ENCODE results near the gene CYGB. TPM values are rescaled to one million over a fixed set of nuclear protein-coding genes. Genes with fewer than 3 reads are reported as not detected.
A peak's percentile ranks its signal among the peaks of the same experiment; 100 is the strongest.
"Not testable (repeated sequence)": the region's sequence is repeated elsewhere in the genome, so short reads cannot be mapped to it uniquely, and the experiment has no call there.

CYGB gene
- total RNA-seq, 1 donor from 2014 or later = 12.2 TPM

DNA sequence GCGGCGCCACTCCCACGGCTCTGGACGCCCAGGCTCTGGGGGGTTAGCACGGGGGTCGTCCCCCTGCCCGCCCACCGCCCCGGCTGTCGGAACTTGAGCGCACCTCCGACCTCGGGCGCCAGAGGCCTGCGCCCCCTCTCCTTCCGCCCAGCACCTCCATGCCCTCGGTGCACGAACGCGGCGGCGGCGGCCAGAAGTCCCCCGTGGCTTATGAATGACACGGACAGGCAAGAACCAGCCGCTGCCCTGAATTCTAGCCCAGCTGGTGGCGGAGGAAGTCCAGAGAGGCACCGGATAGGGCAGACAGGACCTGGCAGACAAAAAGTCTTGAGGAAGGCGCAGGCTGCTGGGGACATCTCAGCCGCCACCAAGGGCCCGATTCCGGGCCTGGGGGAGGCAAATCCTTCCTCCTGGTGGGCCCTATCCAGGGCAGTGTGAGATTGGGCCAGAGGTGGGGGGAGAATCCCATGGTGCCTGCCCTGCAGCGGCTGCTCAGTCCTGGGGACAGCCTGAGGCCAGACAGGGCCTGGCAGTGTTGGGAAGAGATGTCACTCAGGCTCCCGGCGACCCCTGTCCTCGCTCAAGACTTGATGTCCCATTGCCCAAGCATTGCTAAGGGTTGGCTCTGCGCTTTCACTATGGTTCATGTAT lies 897 bp upstream of the CYGB start:
- DNase-seq = no peak

DNA sequence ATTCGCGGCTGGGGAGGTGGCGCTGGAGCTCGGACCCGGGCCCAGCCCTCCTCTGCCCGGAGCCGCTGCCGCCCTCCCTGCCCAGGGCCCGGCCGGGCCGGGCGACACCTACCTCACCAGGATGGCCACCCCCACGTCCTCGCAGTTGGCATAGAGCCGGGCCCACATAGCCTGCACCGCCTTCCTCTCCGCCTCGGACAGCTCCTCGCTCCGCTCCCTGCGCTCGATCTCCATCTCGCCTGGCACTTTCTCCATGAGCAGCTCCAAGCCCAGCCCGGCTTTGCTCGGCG lies 276 bp downstream of the CYGB start:
- DNase-seq = no peak

DNA sequence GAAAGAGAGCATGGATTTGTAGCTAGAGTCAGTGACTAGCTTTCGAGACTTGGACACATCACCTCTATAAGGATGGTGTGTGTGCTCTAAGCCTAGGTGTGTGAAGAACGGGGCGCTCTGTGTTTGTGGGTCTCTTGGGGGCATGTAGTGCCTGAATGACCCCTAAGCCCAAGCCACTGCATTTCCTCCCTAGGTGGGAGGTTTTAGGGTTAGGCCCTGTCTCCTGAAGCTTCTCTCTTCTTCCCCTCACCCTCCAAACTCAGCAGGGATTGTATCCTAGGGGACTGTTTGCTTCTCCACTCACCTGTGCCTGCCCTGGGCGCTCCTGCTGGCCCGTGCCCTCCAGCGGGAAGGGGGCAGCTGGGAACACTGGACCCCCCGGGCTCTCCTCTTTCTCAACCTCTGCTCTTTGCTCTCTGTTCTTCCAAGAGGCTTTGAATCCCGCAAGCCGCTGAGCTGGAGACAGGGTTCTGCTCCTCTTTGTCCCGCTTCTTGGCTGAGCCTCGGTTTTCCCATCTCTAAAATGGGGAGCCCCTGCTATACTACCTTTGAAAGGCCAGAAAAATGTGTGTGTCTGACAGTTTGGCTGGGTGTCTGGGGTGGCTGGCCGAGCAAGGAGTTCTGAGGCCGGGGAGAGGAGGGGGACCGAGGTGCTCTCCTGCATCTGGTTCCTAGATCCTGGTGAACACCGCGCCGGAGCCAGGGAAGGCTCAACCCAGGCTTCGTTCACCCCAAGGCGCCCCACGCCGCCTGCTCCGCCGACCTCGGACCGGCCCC lies 810 bp downstream of the CYGB start:
- no peak for DNase-seq

DNA sequence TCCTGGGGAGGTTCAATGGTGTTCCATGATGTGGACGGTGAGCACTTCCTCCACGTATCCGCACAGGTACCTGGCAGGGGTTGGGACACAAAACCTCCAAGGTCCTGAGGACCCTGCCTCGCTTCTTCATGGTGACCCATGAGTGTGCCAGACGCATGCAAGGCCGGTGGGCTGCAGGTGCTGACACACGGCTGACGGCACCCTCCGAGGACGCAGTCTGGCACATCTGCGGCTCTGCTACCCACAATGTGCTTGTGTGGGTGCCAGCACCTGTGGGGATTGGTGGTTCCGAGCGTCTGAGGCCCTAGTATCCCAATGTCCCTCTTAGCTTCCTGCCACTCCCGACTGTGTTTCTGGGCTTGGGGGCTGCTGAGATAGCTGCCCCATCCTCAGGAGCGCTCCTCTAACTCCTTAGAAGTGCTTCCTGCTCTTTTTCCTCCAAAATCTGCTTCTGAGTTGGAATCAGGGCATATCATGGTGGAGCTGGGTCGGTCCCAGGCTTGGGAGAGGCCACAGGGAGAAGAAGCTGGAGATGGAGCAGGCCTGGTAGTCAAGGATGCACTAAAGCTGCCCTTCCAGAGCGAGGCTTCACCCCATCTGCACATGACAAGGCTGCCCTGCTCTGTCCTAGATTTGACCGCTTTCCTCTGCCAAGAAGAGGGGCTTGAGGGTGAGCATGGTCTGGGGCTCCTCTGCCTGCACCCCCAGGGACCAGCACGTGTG lies 1.6 kb downstream of the CYGB start:
- no peak for DNase-seq

DNA sequence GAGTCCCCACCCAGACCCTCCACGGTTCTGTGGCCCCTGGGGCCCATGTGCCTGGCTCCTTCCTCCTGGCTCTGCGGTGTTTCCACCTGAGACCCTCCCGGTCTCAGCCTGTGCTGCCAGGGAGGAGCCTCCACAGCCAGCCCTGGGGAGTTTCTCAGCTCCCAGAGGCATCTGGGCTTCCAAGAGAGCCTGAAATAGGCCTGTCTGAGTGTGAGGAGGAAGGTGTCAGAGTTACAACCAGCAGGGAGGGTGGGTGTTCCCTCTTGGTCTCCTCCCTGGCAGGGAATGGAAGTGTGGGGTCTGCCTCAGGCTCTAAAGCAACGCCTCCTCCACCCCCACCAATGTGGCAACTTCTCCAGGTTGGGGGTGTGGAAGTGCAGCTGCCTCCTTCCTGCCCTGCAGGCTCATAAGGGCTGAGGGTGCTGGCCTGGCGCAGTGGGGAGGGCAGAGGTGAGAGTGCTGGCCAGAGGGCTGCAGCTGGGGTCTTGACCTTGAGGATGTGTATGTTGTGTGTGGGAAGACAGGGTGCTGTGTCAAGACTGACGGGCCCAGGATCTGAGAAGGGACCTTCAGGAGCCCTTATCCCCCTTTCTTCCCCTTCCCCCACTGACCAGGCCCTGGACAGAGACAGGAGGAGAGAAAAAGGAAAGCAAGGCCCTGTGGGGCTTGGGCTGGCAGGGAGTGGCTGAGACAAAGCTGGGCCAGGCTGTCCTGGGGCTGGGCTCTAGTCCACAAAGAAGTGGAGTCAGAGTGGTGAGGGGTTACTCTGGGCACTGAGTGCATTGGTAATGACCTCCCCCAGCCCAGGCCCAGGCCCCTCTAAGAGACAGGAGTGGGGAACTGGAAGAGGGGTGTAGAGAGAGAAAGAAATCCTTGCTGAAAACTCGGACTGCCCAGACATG lies 2.4 kb downstream of the CYGB start:
- DNase-seq = no peak

DNA sequence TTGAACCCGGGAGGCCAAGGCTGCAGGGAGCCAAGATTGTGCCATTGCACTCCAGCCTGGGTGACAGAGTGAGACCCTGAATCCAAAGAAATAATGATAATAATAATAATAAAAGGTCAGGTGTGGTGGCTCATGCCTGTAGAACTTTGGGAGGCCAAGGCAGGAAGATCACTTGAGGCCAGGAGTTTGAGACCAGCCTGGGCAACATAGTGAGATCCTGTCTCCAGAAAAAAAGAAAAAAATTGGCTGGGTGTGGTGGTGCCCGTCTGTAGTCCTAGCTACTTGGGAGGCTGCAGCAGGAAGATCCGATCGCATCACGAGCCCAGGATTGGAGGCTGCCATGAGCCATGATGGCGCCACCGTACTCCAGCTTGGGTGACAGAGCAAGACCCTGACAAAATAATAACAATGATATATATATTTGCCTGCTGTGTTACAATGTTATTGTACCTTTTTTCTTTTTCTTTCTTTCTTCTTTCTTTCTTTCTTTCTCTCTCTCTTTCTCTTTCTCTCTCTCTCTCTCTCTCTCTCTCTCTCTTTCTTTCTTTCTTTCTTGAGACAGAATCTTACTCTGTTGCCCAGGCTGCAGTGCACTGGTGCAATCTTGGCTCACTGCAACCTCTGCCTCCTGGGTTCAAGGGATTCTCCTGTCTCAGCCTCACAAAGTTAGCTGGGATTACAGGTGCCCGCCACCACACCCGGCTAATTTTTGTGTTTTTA lies 3.7 kb downstream of the CYGB start:
- not testable (repeated sequence) for DNase-seq

DNA sequence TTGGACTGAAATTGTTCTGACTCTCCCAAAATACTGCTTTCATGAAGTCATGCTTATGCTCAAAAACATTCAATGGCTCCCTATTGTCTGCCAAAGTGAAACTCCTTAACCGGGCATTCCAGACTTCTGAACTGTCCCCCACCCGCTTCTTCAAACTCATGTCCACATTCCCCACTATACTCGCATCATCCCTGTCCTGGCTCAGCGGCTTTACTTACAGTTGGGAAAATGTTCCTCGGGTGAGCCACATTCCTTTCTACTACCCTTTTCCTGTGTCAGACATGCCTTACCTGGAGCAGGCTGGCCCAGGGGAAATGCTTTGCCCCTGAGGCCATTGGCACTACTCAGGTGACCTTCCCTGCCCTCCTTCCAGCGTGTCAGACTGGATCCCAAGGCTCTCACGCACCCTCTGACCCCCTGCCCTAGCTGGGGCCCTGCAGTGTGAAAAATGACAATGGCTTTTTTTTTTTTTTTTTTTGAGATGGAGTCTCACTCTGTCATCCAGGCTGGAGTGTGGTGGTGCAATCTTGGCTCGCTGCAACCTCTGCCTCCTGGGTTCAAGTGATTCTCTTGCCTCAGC lies 5.3 kb downstream of the CYGB start:
- no peak for DNase-seq

DNA sequence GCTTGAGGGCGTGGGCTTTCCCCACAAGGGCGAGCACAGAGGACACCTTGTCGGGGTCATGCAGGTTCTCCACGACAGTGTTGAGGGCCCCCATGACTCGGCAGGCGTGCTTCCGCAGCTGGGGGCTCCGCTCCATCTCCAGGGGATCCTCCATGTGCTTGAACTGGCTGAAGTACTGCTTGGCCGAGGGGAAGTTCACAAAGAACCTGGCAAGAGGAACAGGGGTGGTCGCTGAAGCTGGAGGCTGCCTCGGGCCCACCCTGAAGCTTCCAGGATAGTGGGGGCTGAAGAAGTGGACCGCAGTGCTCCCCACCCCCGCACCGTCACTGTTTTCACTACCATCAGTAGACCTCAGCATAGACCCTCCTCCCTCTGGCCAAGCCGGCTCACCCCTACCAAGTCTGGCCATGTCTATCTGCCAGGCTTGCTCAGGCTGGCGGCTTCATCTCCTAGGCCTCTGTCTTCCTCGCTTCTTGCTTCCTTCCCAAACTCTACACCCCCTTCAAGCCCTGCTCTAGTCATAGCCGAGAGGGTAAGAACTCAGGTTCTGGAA lies 5.9 kb downstream of the CYGB start:
- no peak for DNase-seq

DNA sequence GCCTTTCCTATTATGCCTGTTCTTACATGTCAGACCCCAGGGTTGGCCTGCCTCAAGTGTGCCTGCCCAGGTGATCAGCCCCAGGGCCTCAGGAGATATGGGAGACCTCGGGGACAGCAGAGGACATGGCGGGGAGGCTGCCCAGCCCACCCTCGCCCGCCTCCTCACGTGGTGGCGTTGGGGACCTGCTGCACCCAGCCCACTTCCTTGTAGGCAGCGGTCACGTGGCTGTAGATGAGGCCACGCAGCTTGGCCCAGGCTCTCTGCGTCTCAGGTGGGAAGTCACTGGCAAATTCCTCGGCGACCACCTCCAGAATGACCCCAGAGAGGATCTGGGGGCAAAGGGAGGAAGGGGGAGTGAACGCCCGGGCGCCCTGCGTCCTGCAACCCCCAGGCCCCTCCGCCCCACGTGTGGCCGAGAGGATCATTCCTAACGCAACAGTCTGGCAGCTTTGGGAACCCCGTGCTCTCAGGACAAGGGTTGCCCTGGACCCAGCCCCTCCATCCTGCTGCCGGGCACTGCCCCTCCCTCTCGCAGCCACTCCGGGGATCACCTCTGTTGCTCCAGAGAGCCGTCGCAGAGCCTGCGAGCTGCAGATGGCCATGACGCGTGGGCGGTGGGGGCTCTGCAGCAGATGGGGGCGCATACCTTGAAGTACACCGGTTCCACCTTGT lies 6.6 kb downstream of the CYGB start:
- no peak for DNase-seq

DNA sequence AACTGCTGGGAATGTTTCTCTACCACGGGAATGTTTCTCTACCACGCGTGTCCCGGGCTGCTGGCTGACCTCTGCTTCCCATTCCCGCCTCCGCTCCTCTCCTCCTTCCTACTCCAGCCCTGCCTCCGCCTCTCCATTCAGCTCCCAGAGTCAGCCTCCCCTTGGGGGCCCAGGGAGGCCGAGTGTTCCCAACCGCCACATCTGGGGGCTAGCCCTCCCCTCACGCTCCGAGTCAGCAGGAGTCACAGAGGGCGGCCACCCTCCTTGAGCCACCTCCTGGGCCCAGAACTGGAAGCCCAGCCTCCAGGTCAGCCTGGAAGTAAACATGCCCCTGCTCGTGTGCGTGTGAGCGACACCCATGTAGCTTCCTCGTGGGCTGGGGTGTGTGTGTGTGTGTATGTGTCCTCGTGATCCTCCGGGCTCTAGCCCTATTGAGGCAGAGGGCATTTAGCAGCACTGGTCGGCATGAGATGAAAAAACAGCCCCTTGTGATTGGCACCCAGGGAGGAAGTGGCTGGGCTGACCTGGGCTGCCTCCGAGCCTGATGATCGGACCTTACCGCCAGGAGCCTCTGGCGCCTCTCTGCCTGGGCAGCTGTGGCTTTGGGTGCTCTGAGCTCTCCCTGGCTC lies 7.3 kb downstream of the CYGB start:
- peak; percentile 81 for DNase-seq

DNA sequence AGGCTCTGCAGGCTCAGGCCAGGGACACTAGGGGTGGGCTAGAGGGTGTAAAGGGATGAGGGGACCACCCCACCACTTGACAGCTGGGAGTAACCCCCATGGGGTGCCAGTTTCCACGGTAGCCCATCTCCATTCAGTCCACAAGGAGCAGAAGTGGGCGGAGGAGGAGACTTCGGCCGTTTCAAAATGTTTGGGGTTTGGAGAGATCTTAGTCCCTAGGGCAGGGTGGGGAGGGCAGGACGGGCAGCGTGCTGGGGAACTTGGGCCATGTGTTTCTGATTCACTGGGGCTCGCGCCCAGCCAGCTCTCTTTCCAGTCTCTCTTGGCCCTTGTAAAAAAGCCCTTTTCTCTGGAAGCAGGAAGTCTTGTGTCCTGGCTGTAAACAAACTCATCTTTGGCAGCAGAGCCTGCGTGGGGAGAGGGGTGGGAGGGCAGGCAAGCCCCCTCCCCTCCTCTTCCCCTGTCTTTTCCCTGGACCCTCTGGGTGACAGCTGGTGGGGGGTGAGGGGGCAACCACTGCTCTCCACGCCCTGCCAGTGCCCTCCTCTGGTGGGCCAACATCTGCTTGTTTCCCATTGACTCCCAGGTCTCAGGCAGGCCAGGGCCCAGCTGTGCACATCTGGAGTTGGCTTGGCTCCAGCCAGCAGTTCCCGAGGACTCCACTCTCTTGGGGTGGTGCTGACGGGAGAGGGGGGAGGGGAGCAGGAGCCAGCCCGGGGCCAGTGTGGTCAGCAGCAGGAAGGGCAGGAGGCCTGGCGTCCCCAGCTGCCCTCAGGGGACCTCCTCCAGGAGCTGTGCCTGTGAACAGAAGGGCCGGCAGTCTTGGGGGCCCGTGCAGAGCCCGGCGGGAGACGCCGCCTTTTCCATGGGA lies 8.1 kb downstream of the CYGB start:
- peak; percentile 94 for DNase-seq

DNA sequence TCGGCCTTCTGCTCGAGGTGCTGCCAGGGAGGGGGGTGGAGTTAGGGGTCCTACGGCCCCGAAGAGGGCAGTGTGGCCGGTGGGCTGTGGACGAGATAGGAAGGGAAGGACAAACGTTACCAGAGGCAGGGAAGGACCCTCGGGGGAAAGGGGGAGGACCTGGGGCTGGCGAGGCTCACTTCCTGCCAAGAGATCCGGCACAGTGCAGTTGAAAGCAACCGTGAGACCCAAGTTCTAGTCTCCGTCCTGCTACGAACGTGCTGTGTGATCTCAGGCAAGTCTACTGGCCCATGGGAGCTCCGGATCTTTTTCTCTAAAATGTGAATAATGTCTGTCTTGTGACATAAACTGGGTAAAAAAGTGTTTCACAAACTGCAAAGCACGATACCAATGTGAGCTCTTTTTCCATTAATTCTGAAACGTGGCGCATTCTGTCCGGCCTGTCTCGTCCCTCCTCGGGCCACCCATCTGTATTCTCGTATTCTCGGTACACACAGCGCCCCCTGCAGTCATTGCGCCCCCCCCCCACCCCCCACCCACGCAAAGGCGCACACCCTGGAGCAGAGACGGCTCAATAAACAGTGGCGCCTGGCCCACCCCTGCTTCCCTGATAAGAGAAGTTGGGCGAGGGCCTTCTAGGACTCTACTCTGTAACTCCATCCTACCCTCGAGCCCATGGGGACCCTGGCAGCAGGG lies 8.8 kb downstream of the CYGB start:
- DNase-seq = no peak

DNA sequence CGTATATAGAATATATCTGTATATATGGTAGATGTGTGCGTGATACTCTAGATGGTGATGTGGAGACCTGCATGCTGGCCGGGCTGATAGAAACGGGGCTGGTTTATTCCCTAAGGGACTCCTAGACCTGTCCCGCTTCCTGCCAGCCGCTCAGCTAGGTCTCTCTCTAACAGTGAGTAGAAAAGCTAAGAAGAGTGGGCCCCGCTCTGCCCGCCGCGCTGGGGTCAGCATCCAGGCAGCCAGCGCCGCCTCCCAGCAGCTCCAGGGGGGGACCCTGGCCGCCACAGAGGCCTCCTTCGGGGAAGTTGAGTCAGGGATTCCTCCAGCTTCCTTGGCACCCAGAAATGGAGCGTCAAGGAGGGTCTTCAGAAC lies 9.4 kb downstream of the CYGB start:
- no peak for DNase-seq

DNA sequence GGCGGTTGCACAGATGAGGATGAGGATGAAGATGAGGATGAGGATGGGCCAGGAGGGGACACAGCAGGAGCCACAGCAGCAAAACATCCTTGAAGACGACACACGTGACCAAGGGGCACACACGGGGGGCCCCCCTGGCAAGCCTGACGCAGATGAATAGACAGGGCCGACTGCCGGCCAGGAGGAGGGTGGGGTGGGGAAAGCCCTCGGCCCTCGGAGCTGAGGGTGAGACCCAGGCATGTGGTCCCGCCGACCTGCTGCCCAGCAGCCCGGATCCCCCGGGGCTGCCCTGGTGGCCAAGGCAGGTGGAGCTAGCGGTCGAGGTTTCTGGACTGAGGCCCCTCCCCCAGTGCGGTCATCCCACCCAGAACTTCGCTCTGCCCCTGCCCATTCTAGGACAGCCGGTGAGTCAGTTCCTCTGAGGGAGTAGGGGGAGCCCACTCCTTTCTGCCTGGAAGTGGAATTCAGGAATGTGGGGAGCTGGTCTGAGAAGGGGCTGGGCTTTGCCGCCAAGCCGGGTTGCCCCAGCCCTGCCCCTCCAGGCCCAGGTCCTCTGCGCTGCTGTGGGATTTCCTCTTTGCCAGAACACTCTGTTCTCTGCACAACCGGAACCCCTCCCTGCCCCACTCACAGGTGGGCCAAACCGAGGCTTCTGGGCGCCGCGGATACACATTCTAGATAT lies 9.9 kb downstream of the CYGB start:
- DNase-seq = peak; percentile 56

DNA sequence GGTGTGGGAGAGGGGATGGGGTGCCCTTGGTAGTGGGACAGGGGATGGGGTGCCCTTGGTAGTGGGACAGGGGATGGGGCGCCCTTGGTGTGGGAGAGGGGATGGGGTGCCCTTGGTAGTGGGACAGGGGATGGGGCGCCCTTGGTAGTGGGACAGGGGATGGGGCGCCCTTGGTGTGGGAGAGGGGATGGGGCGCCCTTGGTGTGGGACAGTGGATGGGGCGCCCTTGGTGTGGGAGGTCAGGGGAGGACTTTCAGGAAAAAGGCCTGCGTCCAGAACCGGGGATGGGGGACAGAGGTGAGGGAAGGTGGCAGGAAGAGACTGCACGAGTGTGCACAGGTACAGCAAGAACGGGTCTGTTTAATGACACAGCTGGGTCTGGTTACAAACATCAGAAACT lies 10.5 kb downstream of the CYGB start:
- DNase-seq = not testable (repeated sequence)

DNA sequence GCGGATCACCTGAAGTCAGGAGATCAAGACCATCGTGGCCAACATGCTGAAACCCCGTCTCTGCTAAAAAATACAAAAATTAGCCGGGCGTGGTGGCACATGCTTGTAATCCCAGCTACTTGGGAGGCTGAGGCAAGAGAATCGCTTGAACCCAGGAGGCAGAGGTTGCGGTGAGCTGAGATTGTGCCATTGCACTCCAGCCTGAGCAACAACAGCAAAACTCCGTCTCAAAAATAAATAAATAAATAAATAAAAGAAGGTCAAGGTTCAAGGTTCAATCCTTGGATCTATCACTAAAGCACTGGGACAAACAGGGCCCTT lies 12.0 kb downstream of the CYGB start:
- not testable (repeated sequence) for DNase-seq

DNA sequence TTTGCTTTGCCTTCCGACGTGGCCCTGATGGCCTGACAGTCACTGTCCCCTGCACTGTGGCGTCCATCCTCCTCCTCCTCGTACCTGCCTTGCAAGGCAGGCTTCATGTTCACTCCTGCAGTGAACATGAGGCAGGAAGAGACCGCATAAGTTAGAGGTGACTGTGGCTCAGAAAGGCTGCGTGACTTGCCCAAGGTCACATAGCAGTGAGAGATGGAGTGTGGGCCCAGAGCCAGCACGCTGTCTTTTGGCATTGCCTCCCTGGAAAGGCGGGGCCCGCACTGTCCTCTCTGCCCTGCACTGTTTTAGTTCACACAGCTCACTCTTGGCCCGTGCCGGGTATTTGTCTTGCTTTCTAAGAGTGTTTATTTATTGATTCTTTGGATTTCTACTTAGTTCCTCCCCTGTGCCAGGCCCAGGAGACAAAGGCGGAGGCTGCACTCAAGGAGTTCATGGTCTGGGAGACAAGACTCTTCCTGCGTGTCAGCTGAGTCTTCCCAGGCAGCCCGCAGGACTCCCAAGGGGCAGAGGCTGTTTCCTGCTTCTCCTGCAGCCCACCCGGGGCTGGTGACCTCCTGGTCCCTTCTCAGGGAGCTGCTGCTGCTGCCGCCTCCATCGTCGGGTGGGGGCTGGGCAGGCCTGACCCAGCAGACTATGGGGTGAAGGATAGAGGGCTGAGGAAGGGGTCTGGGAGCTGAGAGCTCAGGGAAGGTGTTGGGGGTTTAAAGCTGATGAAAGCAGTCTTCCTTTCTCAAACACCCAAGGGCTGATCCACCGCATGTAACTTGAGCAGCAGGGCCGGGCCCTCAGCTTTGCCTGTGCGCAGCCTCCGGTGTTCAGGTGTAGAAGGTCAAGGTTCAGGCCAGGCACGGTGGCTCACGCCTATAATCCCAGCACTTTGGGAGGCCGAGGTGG lies 12.7 kb downstream of the CYGB start:
- DNase-seq = peak; percentile 56
